ENCODE results near the gene FRMPD3.

Gene FRMPD3

GRCh38 chrX:107482046-107482445 lies 32.6 kb downstream of the FRMPD3 start:
- no peak for DNase-seq

GRCh38 chrX:107484002-107484726 lies 34.7 kb downstream of the FRMPD3 start:
- DNase-seq: no peak

GRCh38 chrX:107485013-107485412 lies 35.6 kb downstream of the FRMPD3 start:
- DNase-seq: no peak

GRCh38 chrX:107493141-107493540 lies 43.7 kb downstream of the FRMPD3 start:
- DNase-seq: no peak

GRCh38 chrX:107496786-107497185 lies 47.3 kb downstream of the FRMPD3 start:
- DNase-seq: no peak

Measured in cortex of kidney (tissue), 1 donor.